Neural crest cell (in vitro differentiated cells): Measurements from ENCODE around the gene FOXL2NB. TPM values are rescaled to one million over a fixed set of nuclear protein-coding genes. Genes with fewer than 3 reads are reported as not detected.

ENCODE experiments used
- DNase-seq: peaks from one replicate; pipeline ENCODE4 v3.0.0; 2021; ENCODE audit warnings: low read depth, mixed read lengths, low spot score
- H3K27ac Mint-ChIP-seq: one replicate; pipeline ENCODE4 v1.8.0; 2021; ENCODE audit warnings: mild to moderate bottlenecking, mixed read lengths; ENCODE audit not compliant: unreplicated experiment
- H3K27me3 Mint-ChIP-seq: 2 replicates; pipeline ENCODE4 v1.8.0; 2021; ENCODE audit warnings: low read depth, mild to moderate bottlenecking, mixed read lengths
- H3K36me3 Mint-ChIP-seq: 2 replicates; pipeline ENCODE4 v1.8.0; 2021; ENCODE audit warnings: low read depth, mild to moderate bottlenecking, mixed read lengths
- H3K4me1 Mint-ChIP-seq: 2 replicates; pipeline ENCODE4 v1.8.0; 2021; ENCODE audit warnings: mixed read lengths
- H3K4me3 Mint-ChIP-seq: one replicate; pipeline ENCODE4 v1.8.0; 2021; ENCODE audit warnings: mild to moderate bottlenecking, mixed read lengths
- H3K9me3 Mint-ChIP-seq: 2 replicates; pipeline ENCODE4 v1.8.0; 2021; ENCODE audit warnings: mixed read lengths
- CTCF ChIP-seq: fragments of 200-600 bp; sonication (generic); conservative IDR thresholded peaks from 2 replicates; pipeline ENCODE4 v1.5.0; 2021; ENCODE audit warnings: antibody characterized with exemption, mild to moderate bottlenecking
- total RNA-seq: library from RNA; stranded (reverse); gene quantifications from 2 replicates; pipeline ENCODE4 v1.2.1, GENCODE V29; 2021

The FOXL2NB gene
- total RNA-seq, 1 donor from 2014 or later, result not detected

- H3K4me3 Mint-ChIP-seq, result peak overlapping the region; percentile 56
- no peaks in the 10 kb centered on the region for H3K9me3 Mint-ChIP-seq
- no peak for TF ChIP-seq CTCF
- peaks cover 24% of the 10 kb centered on the region for H3K4me1 Mint-ChIP-seq
- H3K27me3 Mint-ChIP-seq, result peaks cover 94% of the 10 kb centered on the region
- no peak for DNase-seq
- H3K27ac Mint-ChIP-seq, result no peak overlapping the region
- peaks cover 4% of the 10 kb centered on the region for H3K36me3 Mint-ChIP-seq
Observed at GRCh38 chr3:138942271-138942670, 4.7 kb upstream of the FOXL2NB start.

- Mint-ChIP-seq H3K27ac (no peak overlapping the region), H3K4me3 (peak overlapping the region; percentile 59)
Observed at GRCh38 chr3:138942861-138943623, 4.0 kb upstream of the FOXL2NB start.

GRCh38 chr3:138943724-138944653, 3.0 kb upstream of the FOXL2NB start:
- DNase-seq, result no peak
- TF ChIP-seq CTCF, result no peak

More at GRCh38 chr3:138942861-138943623, 4.0 kb upstream of the FOXL2NB start:
- peaks cover 94% of the 10 kb centered on the region for H3K27me3 Mint-ChIP-seq
- peaks cover 21% of the 10 kb centered on the region for H3K4me1 Mint-ChIP-seq
- no peaks in the 10 kb centered on the region for H3K9me3 Mint-ChIP-seq
- no peak for TF ChIP-seq CTCF
- H3K36me3 Mint-ChIP-seq, result peaks cover 4% of the 10 kb centered on the region
- no peak for DNase-seq

GRCh38 chr3:138944654-138944928, 2.4 kb upstream of the FOXL2NB start:
- Mint-ChIP-seq H3K4me1 (peaks cover 12% of the 10 kb centered on the region), H3K36me3 (peaks cover 4% of the 10 kb centered on the region), H3K27me3 (peaks cover 94% of the 10 kb centered on the region), H3K27ac (no peak overlapping the region), H3K4me3 (peak overlapping the region; percentile 84), H3K9me3 (no peaks in the 10 kb centered on the region)
- no peak for TF ChIP-seq CTCF
- DNase-seq, result no peak

More at GRCh38 chr3:138943724-138944653, 3.0 kb upstream of the FOXL2NB start:
- H3K36me3 Mint-ChIP-seq, result peaks cover 4% of the 10 kb centered on the region
- no peaks in the 10 kb centered on the region for H3K9me3 Mint-ChIP-seq
- no peak overlapping the region for H3K27ac Mint-ChIP-seq
- H3K4me1 Mint-ChIP-seq, result peaks cover 12% of the 10 kb centered on the region
- peaks cover 94% of the 10 kb centered on the region for H3K27me3 Mint-ChIP-seq
- peak overlapping the region; percentile 59 for H3K4me3 Mint-ChIP-seq

GRCh38 chr3:138944929-138945708, 1.9 kb upstream of the FOXL2NB start:
- H3K9me3 Mint-ChIP-seq, result no peaks in the 10 kb centered on the region
- no peak for DNase-seq
- peak overlapping the region; percentile 84 for H3K4me3 Mint-ChIP-seq
- TF ChIP-seq CTCF, result no peak
- no peak overlapping the region for H3K27ac Mint-ChIP-seq
- peaks cover 94% of the 10 kb centered on the region for H3K27me3 Mint-ChIP-seq
- peaks cover 11% of the 10 kb centered on the region for H3K4me1 Mint-ChIP-seq
- H3K36me3 Mint-ChIP-seq, result peaks cover 4% of the 10 kb centered on the region
